Smooth muscle cell of the brain vasculature (primary cell): Measurements from ENCODE around the gene STBD1.
"Not testable (repeated sequence)": the region's sequence is repeated elsewhere in the genome, so short reads cannot be mapped to it uniquely, and the experiment has no call there.

ENCODE experiments used
- DNase-seq: peaks from one replicate; pipeline ENCODE4 v3.0.0-alpha.2; 2012; ENCODE audit warnings: low read depth, low spot score

STBD1 gene

DNA sequence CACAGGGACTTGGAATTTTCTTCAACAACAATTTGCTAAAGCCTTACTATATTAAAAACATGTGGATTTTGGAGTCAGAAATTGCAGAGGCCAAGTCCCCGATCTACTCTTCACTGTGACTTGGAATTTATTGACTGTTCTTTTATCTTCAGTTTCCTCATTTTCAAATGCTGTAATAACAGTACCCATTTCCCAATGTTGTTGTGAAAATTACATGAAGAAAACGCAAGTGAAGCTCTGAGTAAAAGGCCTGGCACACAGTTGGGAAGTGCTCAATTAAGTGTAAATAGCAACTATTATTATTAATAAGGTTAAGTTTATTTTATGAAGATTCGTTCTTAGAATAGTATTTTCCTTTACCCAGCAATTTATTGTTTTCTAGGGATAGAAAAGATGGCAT lies 15.7 kb downstream of the STBD1 start:
- no peak for DNase-seq

GRCh38 chr4:76325072-76325471 lies 18.5 kb downstream of the STBD1 start:
- no peak for DNase-seq

DNA sequence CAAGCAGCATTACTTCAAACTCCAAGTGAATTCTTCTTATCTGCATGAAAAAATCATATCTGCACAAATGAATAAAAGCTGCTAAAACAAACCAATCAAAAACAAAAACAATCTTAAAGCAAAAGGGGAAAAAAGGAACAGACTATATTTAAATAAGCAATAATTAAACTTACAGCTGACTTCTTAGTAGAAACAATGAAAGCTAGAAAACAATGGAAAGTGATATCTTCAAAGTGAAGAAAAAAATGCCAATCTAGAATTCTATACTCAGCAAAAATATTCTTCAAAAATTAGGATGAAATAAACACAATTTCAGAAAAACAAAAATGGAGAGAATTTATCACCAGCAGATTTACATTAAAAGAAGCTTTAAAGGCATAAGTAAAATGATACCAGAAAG lies 20.0 kb downstream of the STBD1 start:
- no peak for DNase-seq

GRCh38 chr4:76334885-76335284 lies 28.4 kb downstream of the STBD1 start:
- no peak for DNase-seq

DNA sequence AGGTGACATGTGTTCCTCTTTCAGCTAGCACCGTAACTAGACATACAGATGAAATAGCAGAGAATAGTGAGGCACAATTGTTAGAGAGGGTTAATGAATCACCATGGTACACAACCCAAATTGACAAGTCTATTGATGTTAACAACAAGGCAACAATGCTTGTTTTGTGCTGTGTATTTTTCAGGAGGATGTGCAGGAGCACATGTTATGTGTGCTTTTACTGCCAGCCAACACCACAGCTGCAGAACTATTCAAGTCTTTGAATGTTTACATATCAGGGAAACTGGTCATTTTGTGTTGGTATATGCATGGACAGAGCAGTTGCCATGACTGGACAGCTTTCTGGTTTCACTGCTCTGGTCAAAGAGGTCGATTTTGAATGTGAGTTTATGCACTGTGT lies 32.8 kb downstream of the STBD1 start:
- DNase-seq, result no peak

- no peak for DNase-seq
These were observed 34.5 kb downstream of the STBD1 start for GRCh38 chr4:76341063-76341462.

DNA sequence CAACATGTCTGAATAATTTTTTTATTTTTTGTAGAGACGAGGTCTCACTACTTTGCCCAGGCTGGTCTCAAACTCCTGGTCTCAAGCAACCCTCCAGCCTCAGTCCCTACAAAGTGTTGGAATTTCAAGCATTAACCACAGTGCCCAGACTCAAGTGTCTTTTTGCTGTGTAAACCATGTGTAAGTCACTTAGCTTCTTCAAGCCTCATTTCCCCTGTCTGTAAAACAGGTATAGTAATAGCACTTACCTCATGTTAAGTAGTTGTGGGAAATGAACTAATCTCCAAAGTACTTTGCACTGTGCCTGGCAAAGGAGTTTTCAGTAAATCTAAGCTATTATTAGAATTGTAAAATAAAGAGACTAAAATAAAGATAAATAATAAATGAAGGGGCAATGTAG lies 35.7 kb downstream of the STBD1 start:
- DNase-seq, result no peak

DNA sequence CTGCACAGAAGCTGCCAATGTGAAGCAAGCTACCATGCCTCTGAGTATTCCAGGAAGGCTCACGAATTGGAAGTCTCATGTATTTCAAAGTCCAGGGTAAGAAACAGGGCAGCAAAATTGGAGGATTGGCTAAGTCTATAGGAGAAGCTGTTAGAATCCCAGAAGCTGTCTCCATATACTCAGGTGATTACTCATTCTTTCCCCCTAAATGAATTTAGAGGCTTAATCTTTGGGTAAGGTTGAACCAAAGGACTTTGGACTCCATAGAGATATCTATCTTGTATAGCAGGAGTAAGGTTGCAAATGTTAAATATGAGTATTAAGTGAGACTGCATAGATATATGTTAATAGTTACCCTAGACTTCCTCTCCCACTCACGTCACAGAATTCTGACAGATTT lies 36.3 kb downstream of the STBD1 start:
- DNase-seq, result no peak

GRCh38 chr4:76354517-76355473 lies 48.3 kb downstream of the STBD1 start:
- no peak for DNase-seq

DNA sequence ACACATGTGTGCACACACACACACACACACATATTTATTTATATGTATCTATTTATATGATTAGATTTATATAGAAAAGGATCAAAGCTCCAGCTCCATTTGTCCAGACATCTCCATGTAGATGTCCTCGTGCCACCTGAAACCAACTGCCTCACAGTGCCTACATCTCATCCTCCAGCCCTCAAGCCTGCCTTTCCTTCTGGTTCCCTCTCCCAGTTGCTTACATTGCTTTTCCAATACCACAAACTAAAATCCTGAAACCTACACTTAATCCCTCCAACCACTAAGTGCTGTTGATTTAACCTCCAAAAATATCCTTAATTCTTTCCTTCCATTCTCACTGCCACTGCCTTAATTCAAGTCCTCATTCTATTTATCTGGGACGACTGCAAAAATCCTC lies 51.4 kb downstream of the STBD1 start:
- no peak for DNase-seq

DNA sequence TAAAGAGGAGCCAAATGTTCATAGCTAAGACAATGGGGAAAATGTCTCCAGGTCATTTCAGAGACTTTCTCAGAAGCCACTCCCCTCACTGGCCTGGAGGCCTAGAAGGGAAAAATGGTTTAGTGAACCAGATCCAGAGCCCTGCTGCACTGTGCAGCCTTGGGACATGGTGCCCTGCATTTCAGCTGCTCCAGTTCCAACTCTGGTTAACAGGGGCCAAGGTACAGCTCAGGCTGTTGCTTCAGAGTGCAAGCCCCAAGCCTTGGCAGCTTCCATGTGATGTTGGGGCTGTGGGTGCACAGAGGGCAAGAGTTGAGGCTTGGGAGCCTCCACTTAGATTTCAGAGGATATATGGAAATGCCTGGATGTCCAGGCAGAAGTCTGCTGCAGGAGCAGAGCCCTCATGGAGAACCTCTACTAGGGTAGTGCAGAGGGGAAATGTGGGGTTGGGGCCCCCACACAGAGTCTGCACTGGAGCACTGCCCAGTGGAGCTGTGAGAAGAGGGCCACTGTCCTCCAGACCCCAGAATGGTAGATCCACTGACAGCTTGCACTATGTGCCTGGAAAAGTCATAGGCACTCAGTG lies 53.4 kb downstream of the STBD1 start:
- DNase-seq, result not testable (repeated sequence)
